NCI-H774 (cell line): ENCODE data around the gene TBPL2.
"Not testable (repeated sequence)": the region's sequence is repeated elsewhere in the genome, so short reads cannot be mapped to it uniquely, and the experiment has no call there.

ENCODE experiments used
- DNase-seq: peaks from one replicate; lab custom pipeline; 2025; lab: John Stamatoyannopoulos, UW

The TBPL2 gene

GRCh38 chr14:55404173-55404854, 36.1 kb downstream of the TBPL2 start:
- DNase-seq: no peak

GRCh38 chr14:55401751-55402150, 38.7 kb downstream of the TBPL2 start:
- DNase-seq: no peak

- DNase-seq: no peak
Measured at GRCh38 chr14:55399852-55400251, 40.6 kb downstream of the TBPL2 start.

GRCh38 chr14:55399183-55399582, 41.2 kb downstream of the TBPL2 start:
- no peak for DNase-seq

- no peak for DNase-seq
Measured at GRCh38 chr14:55398679-55399078, 41.7 kb downstream of the TBPL2 start.

- DNase-seq: no peak
Measured at GRCh38 chr14:55389330-55389729, 51.1 kb downstream of the TBPL2 start.

- no peak for DNase-seq
Measured at GRCh38 chr14:55388160-55388559, 52.3 kb downstream of the TBPL2 start.

GRCh38 chr14:55387121-55387520, 53.3 kb downstream of the TBPL2 start:
- no peak for DNase-seq

GRCh38 chr14:55386037-55386808, 54.2 kb downstream of the TBPL2 start:
- DNase-seq: no peak

GRCh38 chr14:55384536-55384935, 55.9 kb downstream of the TBPL2 start:
- no peak for DNase-seq

GRCh38 chr14:55383541-55384140, 56.8 kb downstream of the TBPL2 start:
- DNase-seq: no peak

- DNase-seq: not testable (repeated sequence)
Measured at GRCh38 chr14:55383056-55383466, 57.4 kb downstream of the TBPL2 start.

GRCh38 chr14:55382483-55382882, 57.9 kb downstream of the TBPL2 start:
- DNase-seq: no peak

GRCh38 chr14:55381561-55381960, 58.9 kb downstream of the TBPL2 start:
- no peak for DNase-seq

- DNase-seq: no peak
Measured at GRCh38 chr14:55381040-55381439, 59.4 kb downstream of the TBPL2 start.

- DNase-seq: no peak
Measured at GRCh38 chr14:55377236-55377635, 63.2 kb downstream of the TBPL2 start.

- DNase-seq: no peak
Measured at GRCh38 chr14:55374771-55375170, 65.6 kb downstream of the TBPL2 start.

- no peak for DNase-seq
Measured at GRCh38 chr14:55373784-55374705, 66.4 kb downstream of the TBPL2 start.

GRCh38 chr14:55372825-55373224, 67.6 kb downstream of the TBPL2 start:
- DNase-seq: no peak

GRCh38 chr14:55372423-55372822, 68.0 kb downstream of the TBPL2 start:
- no peak for DNase-seq

- DNase-seq: no peak
Measured at GRCh38 chr14:55370883-55371455, 69.4 kb downstream of the TBPL2 start.

GRCh38 chr14:55366271-55366670, 74.1 kb downstream of the TBPL2 start:
- no peak for DNase-seq
